Lower leg skin (tissue), 4 donors: Measurements from ENCODE around the gene ATP5MC2. TPM values are rescaled to one million over a fixed set of nuclear protein-coding genes. Genes with fewer than 3 reads are reported as not detected.

Source experiments
- DNase-seq, 2 donors: peaks; one replicate each; pipeline ENCODE4 v3.0.0-alpha.2; 2019; ENCODE audit warnings: low spot score in 2 of 2
- H3K4me3 ChIP-seq: fragments of 200-600 bp; sonication (generic); 2 replicates; pipeline ENCODE4 v1.5.1; 2017; ENCODE audit warnings: mild to moderate bottlenecking, low read depth; ENCODE audit not compliant: poor library complexity, severe bottlenecking
- POLR2A ChIP-seq, 2 donors: fragments of 450-650 bp; IDR thresholded peaks; one replicate each; pipeline ENCODE4 v1.6.1; 2016 to 2017; ENCODE audit warnings: antibody characterized with exemption in 2 of 2, mild to moderate bottlenecking in 1 of 2, moderate library complexity in 1 of 2
- WGBS, 2 donors: methylation state at CpG; one replicate each; pipeline ENCODE4 v1.1.5; 2018; 5-methylcytosine and 5-hydroxymethylcytosine counted together
- intact Hi-C: fragments of 100-400 bp; cut with DNase I; formaldehyde crosslinking; loops from one replicate; pipeline ENCODE4 v1.15.0; 2023; ENCODE audit warnings: low total_unique reads
- total RNA-seq, 4 donors: library from RNA; depleted of rRNA; stranded (reverse); fragments of >200 nt; gene quantifications; one replicate each; pipeline ENCODE4 v1.1.0, GENCODE V29; 2016
- TF ChIP-seq, protein P1 (sequence below), 3 donors: fragments of 450-650 bp; IDR thresholded peaks; one replicate each; pipeline ENCODE4 v1.5.1; 2016; ENCODE audit warnings: antibody characterized with exemption in 3 of 3, mild to moderate bottlenecking in 3 of 3, moderate library complexity in 2 of 3

Gene ATP5MC2
- total RNA-seq, 4 donors from 2014 or later = 214 to 533 (median 318) TPM

DNA sequence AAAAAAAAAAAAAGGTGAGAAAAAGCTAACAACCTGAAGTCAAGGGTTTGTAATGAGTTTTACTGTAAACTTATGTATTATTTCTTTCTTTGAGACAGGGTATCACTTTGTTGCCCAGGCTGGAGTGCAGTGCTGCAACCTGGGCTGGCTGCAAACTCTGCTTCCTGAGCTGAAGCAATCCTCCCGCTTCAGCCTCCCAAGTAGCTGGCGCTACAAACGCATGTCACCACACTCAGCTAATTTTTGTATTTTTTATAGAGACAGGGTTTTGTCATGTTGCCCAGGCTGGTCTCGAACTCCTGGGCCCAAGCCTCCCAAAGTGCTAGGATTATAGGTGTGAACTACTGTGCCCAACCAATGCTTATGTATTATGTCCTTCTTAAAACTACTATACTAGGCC is 58.9 kb downstream of the ATP5MC2 start:
- WGBS, 2 donors = 80 to 84% methylated on average over 4 of the region's 4 CpGs
- H3K4me3 ChIP-seq = no peak overlapping the region
- intact Hi-C loops = no loop called here
- no peak for DNase-seq
- TF ChIP-seq, protein P1, sequence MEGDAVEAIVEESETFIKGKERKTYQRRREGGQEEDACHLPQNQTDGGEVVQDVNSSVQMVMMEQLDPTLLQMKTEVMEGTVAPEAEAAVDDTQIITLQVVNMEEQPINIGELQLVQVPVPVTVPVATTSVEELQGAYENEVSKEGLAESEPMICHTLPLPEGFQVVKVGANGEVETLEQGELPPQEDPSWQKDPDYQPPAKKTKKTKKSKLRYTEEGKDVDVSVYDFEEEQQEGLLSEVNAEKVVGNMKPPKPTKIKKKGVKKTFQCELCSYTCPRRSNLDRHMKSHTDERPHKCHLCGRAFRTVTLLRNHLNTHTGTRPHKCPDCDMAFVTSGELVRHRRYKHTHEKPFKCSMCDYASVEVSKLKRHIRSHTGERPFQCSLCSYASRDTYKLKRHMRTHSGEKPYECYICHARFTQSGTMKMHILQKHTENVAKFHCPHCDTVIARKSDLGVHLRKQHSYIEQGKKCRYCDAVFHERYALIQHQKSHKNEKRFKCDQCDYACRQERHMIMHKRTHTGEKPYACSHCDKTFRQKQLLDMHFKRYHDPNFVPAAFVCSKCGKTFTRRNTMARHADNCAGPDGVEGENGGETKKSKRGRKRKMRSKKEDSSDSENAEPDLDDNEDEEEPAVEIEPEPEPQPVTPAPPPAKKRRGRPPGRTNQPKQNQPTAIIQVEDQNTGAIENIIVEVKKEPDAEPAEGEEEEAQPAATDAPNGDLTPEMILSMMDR (IDR thresholded peaks at IDR 0.05) = no peak
- no peak for TF ChIP-seq POLR2A (IDR thresholded peaks at IDR 0.05)

Other genes with a start within 250 kb of the ATP5MC2 start
- 10 to 100 TPM; 33.2 to 62.6 (median 49.9) TPM for gene PRR13, start 234.3 kb downstream of the ATP5MC2 start, total RNA-seq
- gene PCBP2, start 224.0 kb downstream of the ATP5MC2 start, total RNA-seq = 100 to 1,000 TPM; 343 to 507 (median 389) TPM
- gene MAP3K12, start 176.6 kb downstream of the ATP5MC2 start, total RNA-seq = 10 to 100 TPM in 2 of 4 donors, 1 to 10 TPM in 2; 6.4 to 12.8 (median 9.4) TPM
- gene TARBP2, start 174.8 kb downstream of the ATP5MC2 start, total RNA-seq = 10 to 100 TPM; 25.9 to 34.1 (median 31.0) TPM
- not detected for gene NPFF, start 168.6 kb downstream of the ATP5MC2 start, total RNA-seq
- gene ATF7, start 49.7 kb downstream of the ATP5MC2 start, total RNA-seq = 10 to 100 TPM; 25.1 to 34.4 (median 29.0) TPM
- gene CALCOCO1, start 51.4 kb upstream of the ATP5MC2 start, total RNA-seq = 100 to 1,000 TPM; 313 to 432 (median 391) TPM
- not detected for gene CISTR, start 75.9 kb upstream of the ATP5MC2 start, total RNA-seq